ENCODE results near the gene IQSEC3.
A peak's percentile ranks its signal among the peaks of the same experiment; 100 is the strongest.

IQSEC3 gene

DNA sequence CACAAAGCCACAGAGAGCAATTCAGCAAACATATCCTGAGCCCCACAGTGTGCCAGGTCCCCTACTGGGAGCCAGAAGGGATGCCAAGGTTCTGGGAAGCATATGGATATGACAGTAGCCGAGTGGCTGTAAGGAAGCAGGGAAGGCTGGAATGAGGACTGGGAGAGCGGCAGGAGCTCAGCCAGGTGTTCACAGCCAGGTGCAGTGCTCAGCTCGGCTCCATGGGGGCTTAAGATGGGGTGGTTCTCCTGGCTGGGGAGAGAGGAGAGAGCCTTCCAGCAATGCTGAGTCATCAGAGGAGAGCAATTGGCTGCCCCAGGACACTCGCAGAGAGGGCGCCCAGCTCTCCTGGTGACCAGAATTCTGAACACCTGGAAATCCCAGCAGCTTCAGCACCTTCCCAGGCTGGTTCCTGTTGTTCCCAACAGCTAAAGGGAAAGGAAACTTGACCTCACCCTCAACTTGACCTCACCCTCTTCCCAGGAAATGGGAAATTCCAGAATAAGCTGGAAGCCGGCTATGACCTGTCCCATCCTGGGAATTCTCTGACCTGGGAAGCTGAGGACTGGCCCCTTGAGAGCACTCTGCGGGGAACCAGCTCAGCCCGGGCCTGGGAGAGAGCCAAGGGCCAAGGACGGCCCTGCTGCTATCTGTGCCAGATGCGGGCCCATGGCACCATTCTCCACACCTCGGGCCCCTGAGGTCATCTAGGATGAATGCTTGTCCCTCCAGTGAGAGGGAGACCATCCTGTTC is 112.7 kb downstream of the IQSEC3 start:
- TF ChIP-seq, protein P1, sequence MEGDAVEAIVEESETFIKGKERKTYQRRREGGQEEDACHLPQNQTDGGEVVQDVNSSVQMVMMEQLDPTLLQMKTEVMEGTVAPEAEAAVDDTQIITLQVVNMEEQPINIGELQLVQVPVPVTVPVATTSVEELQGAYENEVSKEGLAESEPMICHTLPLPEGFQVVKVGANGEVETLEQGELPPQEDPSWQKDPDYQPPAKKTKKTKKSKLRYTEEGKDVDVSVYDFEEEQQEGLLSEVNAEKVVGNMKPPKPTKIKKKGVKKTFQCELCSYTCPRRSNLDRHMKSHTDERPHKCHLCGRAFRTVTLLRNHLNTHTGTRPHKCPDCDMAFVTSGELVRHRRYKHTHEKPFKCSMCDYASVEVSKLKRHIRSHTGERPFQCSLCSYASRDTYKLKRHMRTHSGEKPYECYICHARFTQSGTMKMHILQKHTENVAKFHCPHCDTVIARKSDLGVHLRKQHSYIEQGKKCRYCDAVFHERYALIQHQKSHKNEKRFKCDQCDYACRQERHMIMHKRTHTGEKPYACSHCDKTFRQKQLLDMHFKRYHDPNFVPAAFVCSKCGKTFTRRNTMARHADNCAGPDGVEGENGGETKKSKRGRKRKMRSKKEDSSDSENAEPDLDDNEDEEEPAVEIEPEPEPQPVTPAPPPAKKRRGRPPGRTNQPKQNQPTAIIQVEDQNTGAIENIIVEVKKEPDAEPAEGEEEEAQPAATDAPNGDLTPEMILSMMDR (IDR thresholded peaks at IDR 0.05; ENCODE audit: insufficient read depth, low read depth, low read length, missing control alignments) = no peak
- no peak overlapping the region for H3K4me3 ChIP-seq (ENCODE audit: low read depth, low read length)
- no peak for DNase-seq (ENCODE audit: low read depth)

GRCh38 chr12:179885-180284 is 113.3 kb downstream of the IQSEC3 start:
- TF ChIP-seq, protein P1 (IDR thresholded peaks at IDR 0.05; ENCODE audit: insufficient read depth, low read depth, low read length, missing control alignments) = no peak
- H3K4me3 ChIP-seq (ENCODE audit: low read depth, low read length) = no peak overlapping the region
- DNase-seq (ENCODE audit: low read depth) = no peak

DNA sequence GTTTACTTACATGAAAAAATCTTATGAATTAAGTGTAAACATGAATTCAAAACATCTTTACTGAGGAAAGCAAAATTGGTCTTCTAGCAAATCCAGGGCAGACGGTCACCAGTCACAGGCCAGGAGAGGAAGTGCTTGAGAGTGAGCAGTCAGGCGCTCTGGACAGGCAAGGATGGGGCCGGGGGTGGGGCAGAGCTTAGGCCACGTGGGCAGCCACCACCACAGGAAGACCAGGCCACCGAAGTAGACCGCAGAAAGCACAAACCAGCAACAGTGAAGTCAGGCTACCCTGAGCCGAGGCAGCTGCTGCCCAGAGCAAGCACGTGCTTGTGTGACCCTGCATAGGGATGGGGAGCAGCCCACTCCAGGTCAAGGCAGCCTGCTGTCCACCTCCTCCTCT is 113.9 kb downstream of the IQSEC3 start:
- DNase-seq (ENCODE audit: low read depth) = peak; percentile 65
- TF ChIP-seq, protein P1 (IDR thresholded peaks at IDR 0.05; ENCODE audit: insufficient read depth, low read depth, low read length, missing control alignments) = no peak
- no peak overlapping the region for H3K4me3 ChIP-seq (ENCODE audit: low read depth, low read length)

DNA sequence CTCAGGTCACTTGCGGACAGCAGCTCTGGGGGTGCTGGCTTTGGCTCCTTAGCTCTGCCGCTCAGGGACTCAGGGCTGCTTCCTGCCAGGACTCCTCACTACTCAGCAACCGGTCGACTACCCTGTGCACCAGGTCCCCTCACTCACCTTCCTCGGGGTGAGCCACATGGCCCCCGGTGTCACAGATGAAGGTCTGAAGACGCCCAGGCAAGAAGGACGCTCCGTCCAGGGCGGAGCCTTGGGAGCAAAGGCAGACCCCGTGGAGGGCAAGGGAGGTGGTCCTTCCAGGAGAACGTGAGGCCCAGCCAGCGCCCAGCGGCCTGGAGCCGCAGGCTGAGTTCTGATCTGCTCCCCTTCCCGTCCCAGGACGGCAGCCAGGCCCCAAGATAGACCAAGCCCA is 115.4 kb downstream of the IQSEC3 start:
- DNase-seq (ENCODE audit: low read depth) = no peak
- H3K4me3 ChIP-seq (ENCODE audit: low read depth, low read length) = no peak overlapping the region
- TF ChIP-seq, protein P1 (IDR thresholded peaks at IDR 0.05; ENCODE audit: insufficient read depth, low read depth, low read length, missing control alignments) = no peak

- DNase-seq (ENCODE audit: low read depth) = no peak
- no peak overlapping the region for H3K4me3 ChIP-seq (ENCODE audit: low read depth, low read length)
- TF ChIP-seq, protein P1 (IDR thresholded peaks at IDR 0.05; ENCODE audit: insufficient read depth, low read depth, low read length, missing control alignments) = no peak
Observed at GRCh38 chr12:182381-182892, 115.9 kb downstream of the IQSEC3 start.

- no peak overlapping the region for H3K4me3 ChIP-seq (ENCODE audit: low read depth, low read length)
- TF ChIP-seq, protein P1 (IDR thresholded peaks at IDR 0.05; ENCODE audit: insufficient read depth, low read depth, low read length, missing control alignments) = no peak
- DNase-seq (ENCODE audit: low read depth) = no peak
Observed at GRCh38 chr12:184811-185575, 118.4 kb downstream of the IQSEC3 start.

Measured in GM12865 (cell line).